GM18498 (cell line): ENCODE results near the gene CBX4.

Experiments
- ATAC-seq: cut with Tn5 transposase; IDR thresholded peaks from one replicate; pipeline ENCODE4 v1.9.1; 2021; ENCODE audit warnings: mild to moderate bottlenecking, moderate library complexity; ENCODE audit not compliant: unreplicated experiment

CBX4 gene

DNA sequence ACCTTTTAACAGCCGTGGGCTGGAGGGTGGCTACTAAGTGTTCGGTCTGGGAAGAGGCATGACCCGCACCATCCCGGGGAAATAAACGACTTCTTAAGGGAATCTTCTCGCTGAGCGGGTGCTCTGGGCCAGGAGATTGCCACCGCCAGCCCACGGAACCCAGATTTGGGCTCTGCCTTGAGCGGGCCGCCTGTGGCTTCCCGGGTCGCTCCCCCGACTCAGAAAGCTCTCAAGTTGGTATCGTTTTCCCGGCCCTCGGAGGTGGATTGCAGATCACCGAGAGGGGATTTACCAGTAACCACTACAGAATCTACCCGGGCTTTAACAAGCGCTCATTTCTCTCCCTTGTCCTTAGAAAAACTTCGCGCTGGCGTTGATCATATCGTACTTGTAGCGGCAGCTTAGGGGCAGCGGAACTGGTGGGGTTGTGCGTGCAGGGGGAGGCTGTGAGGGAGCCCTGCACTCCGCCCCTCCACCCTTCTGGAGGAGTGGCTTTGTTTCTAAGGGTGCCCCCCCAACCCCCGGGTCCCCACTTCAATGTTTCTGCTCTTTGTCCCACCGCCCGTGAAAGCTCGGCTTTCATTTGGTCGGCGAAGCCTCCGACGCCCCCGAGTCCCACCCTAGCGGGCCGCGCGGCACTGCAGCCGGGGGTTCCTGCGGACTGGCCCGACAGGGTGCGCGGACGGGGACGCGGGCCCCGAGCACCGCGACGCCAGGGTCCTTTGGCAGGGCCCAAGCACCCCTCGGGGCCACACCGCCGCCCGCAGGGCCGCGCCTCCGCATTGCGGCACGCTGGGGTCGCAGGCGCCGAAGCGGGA is 3.6 kb upstream of the CBX4 start:
- no peak for ATAC-seq

GRCh38 chr17:79842136-79842655 is 3.0 kb upstream of the CBX4 start:
- no peak for ATAC-seq

DNA sequence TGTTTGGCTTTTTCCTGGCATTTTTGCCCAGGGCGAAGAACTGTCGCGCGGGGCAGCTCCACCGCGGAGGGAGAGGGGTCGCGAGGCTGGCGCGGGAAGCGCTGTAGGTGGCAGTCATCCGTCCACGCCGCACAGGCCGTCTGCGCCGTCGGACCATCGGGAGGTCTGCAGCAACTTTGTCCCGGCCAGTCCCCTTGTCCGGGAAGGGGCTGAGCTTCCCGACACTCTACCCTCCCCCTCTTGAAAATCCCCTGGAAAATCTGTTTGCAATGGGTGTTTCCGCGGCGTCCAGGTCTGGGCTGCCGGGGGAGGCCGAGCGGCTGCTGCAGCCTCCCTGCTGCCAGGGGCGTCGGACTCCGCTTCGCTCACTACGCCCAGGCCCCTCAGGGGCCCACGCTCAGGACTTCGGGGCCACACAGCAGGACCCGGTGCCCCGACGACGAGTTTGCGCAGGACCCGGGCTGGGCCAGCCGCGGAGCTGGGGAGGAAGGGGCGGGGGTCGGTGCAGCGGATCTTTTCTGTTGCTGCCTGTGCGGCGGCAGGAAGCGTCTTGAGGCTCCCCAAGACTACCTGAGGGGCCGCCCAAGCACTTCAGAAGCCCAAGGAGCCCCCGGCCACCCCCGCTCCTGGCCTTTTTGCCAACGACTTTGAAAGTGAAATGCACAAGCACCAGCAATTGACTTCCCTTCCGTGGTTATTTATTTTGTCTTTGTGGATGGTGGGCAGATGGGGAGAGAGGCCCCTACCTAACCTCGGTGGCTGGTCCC is 2.3 kb upstream of the CBX4 start:
- ATAC-seq, result no peak

DNA sequence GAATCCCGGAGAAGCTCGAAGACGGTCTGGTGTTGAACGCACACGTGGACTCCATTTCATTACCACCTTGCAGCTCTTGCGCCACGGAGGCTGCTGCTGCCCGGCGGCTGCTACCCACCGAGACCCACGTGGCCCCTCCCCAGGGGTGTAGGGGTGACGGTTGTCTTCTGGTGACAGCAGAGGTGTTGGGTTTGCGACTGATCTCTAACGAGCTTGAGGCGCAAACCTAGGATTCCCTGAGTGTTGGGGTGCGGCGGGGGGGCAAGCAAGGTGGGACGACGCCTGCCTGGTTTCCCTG is 1.7 kb upstream of the CBX4 start:
- no peak for ATAC-seq

DNA sequence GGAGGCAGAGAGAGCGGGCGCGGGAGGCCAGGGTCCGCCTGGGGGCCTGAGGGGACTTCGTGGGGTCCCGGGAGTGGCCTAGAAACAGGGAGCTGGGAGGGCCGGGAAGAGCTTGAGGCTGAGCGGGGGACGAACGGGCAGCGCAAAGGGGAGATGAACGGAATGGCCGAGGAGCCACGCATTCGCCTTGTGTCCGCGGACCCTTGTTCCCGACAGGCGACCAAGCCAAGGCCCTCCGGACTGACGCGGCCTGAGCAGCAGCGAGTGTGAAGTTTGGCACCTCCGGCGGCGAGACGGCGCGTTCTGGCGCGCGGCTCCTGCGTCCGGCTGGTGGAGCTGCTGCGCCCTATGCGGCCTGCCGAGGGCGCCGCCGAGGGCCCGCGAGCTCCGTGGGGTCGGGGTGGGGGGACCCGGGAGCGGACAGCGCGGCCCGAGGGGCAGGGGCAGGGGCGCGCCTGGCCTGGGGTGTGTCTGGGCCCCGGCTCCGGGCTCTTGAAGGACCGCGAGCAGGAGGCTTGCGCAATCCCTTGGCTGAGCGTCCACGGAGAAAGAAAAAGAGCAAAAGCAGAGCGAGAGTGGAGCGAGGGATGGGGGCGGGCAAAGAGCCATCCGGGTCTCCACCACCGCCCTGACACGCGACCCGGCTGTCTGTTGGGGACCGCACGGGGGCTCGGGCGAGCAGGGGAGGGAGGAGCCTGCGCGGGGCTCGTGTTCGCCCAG is 1.2 kb upstream of the CBX4 start:
- no peak for ATAC-seq

DNA sequence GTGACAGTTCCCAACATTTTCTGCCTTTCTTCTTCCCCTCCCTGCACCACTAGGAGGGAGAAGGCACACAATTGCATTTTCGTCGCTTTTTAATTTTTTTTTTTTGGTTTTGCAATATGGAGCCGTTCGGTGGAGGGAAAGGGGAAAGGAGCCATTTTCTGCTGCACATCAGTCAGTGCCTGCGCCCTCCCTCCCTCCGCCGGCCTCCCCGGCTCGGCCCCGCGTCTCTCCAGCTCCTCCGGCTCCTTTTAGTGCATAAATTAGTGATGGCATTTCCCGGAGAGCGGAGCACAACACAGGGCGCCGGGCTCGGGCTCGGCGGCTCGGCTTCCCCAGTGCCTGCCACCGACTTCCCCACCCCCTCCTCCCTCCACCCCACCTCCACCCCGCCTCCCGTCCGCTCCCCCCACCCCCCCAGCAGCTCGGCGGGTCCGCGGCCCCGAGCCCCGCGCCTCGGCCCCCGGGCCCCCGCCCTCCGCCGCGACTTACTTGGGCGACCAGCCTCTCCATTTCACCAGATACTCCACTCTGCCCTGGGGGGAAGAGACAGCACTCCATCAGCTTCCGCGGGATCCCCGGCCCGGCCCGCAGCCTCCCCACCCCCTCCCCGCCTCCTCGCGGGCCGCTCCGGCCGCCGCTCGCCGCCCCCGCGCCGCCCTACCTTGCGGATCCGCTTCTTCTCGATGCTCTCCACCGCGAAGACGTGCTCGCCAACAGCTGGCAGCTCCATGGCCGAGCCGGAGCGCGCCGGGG is 542 bp downstream of the CBX4 start:
- ATAC-seq, result peak; percentile 16

DNA sequence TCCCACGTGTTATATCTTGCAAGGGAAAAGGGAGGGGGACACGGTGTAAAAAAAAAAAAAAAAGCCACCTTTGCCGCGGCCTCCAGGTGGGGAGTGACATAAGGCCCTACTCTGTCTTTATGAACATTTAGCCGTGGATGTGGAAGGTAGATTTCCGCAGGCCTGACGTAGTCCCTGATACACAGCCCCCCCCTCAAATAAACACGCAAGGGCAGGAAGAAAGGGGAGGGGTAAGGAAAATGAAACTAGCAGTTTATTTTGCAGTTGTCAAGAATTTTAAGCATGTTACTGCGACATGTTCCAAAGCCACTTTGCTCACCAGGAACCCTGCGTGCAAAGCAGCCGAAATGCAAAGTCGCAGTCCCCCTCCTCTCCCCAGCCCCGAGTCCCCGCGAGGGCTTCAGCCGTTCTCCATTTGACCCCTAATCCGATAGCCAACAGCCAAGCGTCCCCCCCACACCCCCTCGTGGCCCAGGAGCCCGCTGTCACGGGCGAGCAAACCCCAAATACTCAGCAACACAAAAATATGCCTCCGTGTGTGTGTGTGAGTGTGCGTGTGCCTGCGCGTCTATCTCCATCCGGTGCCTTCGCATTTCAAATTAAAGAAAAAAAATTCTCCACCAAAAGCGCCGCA is 1.2 kb downstream of the CBX4 start:
- no peak for ATAC-seq

DNA sequence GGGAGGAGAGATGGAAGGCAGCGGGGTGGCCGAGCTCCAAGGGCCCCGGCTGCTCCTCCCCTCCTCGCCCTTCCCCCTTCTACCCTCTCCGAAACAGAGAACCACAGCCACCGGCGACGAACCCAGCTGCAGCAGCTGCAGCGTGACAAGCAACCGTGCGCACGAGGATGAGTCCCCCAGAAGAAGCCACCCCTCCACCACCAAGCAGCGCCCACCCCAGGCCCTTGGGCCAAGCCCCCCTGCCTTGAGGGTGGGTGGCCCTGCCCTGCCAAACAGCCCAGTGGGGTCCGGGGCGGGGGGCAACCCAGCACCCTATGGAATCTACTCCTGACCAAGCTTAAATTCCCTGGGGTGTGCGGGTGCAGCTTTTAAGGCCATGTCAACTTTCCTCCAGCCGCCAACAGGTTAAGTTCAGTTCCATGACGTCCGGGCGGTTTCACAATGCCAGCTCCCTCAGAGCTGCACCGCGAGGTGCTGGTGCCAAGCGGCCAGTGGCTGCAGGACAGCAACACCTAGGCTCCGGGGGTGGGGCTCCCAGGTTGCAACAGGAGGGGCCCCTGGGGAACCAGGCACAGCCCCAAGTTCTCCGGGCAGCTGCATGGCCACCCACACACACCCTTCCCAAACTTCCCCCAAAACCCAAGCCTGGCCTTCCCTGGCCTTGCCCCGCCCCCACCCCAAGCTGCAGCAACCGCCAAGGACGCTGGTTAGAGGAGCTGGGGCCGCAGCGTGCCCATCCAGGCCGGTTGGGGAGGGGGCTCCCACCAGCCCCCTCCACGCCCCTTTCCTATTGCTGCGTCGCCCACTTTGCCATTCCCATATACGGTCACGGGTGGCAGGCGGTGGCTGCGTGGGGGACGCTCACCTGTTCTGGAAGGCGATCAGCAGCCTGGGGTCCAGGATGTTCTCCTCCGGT is 2.0 kb downstream of the CBX4 start:
- ATAC-seq, result peak; percentile 31

- ATAC-seq, result no peak
Measured at GRCh38 chr17:79836510-79836971, 2.7 kb downstream of the CBX4 start.

DNA sequence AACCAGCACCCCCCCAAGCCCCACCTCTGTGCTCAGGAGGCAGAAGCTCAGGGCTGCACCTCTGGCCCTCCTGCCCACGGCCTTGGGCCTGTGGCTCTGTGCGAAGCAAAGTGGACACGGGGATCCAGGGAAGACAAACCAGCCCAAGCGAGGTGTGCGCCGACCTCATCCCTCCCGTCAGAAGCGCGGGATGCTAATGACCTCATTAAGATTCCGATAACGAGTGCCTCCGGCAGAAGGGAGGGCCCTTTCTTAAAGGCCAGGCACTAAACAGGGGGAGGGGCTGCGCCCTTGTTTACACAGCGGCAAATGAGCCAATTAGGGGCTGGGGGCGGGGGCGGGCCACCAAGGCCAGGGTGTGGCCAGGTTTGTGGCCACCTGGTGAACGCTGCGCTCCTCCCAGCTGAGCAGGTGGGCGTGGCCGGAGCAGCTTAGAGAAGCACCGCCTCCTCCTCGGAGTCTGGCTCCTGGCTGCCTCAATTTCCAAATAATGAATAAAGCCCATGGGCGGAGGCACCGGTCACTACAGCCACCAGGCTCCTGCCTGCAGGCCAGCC is 3.2 kb downstream of the CBX4 start:
- no peak for ATAC-seq

DNA sequence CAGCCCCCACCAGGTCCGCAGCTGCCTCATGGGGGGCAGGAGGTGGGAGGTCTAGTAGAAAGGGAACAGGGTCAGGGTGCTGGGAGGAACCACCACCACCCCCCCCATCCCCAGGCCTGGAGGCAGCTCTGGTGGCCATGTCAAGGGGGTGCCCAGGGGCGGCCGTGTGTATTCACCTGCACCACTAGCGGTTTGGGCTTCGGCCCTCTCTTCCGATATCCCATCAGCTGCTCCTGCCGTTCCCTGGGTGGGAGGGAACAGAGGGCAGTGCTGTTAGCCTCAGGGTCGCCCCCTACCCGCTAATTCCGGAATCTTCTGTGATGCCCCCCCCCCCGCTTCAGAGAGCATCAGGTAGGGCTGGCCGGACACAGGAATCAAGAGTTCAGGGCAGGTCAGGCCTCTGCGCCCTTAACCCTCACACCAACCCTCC is 3.8 kb downstream of the CBX4 start:
- no peak for ATAC-seq

GRCh38 chr17:79834565-79835469 is 4.4 kb downstream of the CBX4 start:
- no peak for ATAC-seq

GRCh38 chr17:79833744-79834564 is 5.3 kb downstream of the CBX4 start:
- ATAC-seq, result no peak

DNA sequence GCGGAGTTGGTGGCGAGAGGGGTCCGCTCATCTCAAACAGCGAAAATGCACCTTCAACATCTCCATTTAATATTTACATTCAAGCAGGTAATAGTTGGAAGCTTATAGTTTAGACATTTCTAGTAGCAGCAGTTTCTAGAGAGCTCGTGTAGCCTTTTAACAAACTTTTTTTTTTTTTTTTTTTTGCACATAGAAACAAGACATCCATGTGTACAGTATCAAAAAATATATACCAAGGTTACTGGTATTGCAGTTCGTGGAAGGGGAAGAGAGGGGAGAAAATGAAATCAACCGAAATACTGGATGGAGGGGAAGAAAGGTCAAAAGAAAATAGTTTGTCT is 6.2 kb downstream of the CBX4 start:
- ATAC-seq, result no peak

GRCh38 chr17:79832218-79833109 is 6.8 kb downstream of the CBX4 start:
- ATAC-seq, result no peak
